Ovary (tissue), 9 donors: ENCODE measurements around the gene IGSF5. TPM values are rescaled to one million over a fixed set of nuclear protein-coding genes. Genes with fewer than 3 reads are reported as not detected.
"Not testable (repeated sequence)": the region's sequence is repeated elsewhere in the genome, so short reads cannot be mapped to it uniquely, and the experiment has no call there.

Experiments used
- DNase-seq, 5 donors: peaks; one replicate each; pipeline ENCODE4 v3.0.0-alpha.2; 2019 to 2020
- H3K27ac ChIP-seq, 2 donors: fragments of 200-600 bp; one replicate each; pipeline versions ENCODE4 v1.5.1 to v1.8.0; 2019 to 2022
- H3K27me3 ChIP-seq: fragments of 200-600 bp; one replicate; pipeline ENCODE4 v1.8.0; 2022
- H3K36me3 ChIP-seq: fragments of 200-600 bp; sonication (generic); one replicate; pipeline ENCODE4 v1.5.1; 2019
- H3K4me1 ChIP-seq: one replicate; pipeline ENCODE4 v1.8.1; 2013; ENCODE audit warnings: mild to moderate bottlenecking, moderate library complexity; ENCODE audit not compliant: insufficient read depth
- H3K4me3 ChIP-seq: fragments of 200-600 bp; sonication (generic); one replicate; pipeline ENCODE4 v1.5.1; 2017
- H3K9me3 ChIP-seq, 2 donors: fragments of 200-600 bp in 1 of 2; sonication (generic) in 1 of 2; one replicate each; pipeline versions ENCODE4 v1.5.1 to v1.8.1; 2013 to 2019; ENCODE audit warnings: mild to moderate bottlenecking in 1 of 2, moderate library complexity in 1 of 2
- CTCF ChIP-seq, 3 donors: fragments of 450-650 bp in 2 of 3; fragments of 200-600 bp in 1 of 3; IDR thresholded peaks; one replicate each; pipeline versions ENCODE4 v1.5.1 to v1.8.0; 2016 to 2022; ENCODE audit warnings: antibody characterized with exemption in 3 of 3, mild to moderate bottlenecking in 1 of 3
- EP300 ChIP-seq: sonication (generic); formaldehyde crosslinking; IDR thresholded peaks from one replicate; pipeline ENCODE4 v1.6.1; 2017; ENCODE audit warnings: antibody characterized with exemption
- POLR2A ChIP-seq: fragments of 450-650 bp; IDR thresholded peaks from one replicate; pipeline ENCODE4 v1.6.1; 2017; ENCODE audit warnings: antibody characterized with exemption, mild to moderate bottlenecking, moderate library complexity
- WGBS, 3 donors: extraction: QIAGEN DNeasy Blood & Tissue Kit in 1 of 3; methylation state at CpG; one replicate each; pipeline versions ENCODE4 v1.1.5 to v1.1.7; 2013 to 2017; 5-methylcytosine and 5-hydroxymethylcytosine counted together
- intact Hi-C, 4 donors: fragments of 100-400 bp; cut with DNase I; formaldehyde crosslinking; loops; one replicate each; pipeline versions ENCODE4 v1.11.0 to v1.15.1; 2022 to 2023
- polyA plus RNA-seq, 2 donors: library from polyadenylated mRNA; stranded (reverse); fragments of 200-250 nt in 1 of 2; fragments of 350-450 nt in 1 of 2; fragmentation: Illumina TruSeq in 1 of 2; extraction: RNeasy Lipid Tissue Mini Kit (QIAGEN cat#74804) in 1 of 2; gene quantifications; one replicate each; pipeline ENCODE4 v1.2.3, GENCODE V29; 2013 to 2014
- total RNA-seq, 7 donors: library from RNA; depleted of rRNA in 2 of 7; stranded (reverse); fragments of >200 nt in 2 of 7; fragmentation: NEBNext Ultra II Directional in 3 of 7; extraction: Animal tissue kit (Norgen Biotek cat#: 25700) in 3 of 7; gene quantifications; one replicate each; pipeline versions ENCODE4 v1.1.0 to v1.2.4, GENCODE V29; 2016 to 2023
- donor health status: DM: no; HTN: no; CAD: no; lungs with moderate emphysema.
- donor health status: DM: no; HTN: no; CAD: no.
- donor health status: Bipolar disorder and iron deficiency.
- donor health status: DM: yes; HTN: yes; CAD: no.
- donor health status: DM: no; HTN: no; CAD: no.
- donor health status: DM: yes; HTN: yes; CAD: no.

IGSF5 gene
- total and polyA plus RNA-seq, 9 donors: 0.16 to 0.72 (median 0.45) TPM; not detected in 2

- WGBS, 3 donors: 85 to 88% (median 87%) methylated on average over 15 of the region's 15 CpGs
These were observed 7.5 kb upstream of the IGSF5 start for GRCh38 chr21:39737376-39738000.

GRCh38 chr21:39738566-39738965 is 6.4 kb upstream of the IGSF5 start:
- WGBS, 3 donors: 67 to 72% (median 69%) methylated on average over 6 of the region's 6 CpGs

More at GRCh38 chr21:39737376-39738000, 7.5 kb upstream of the IGSF5 start:
- TF ChIP-seq POLR2A (no peak), EP300 (no peak), CTCF (IDR thresholded peaks at IDR 0.05) (no peak)
- no peaks in the 10 kb centered on the region for H3K36me3 ChIP-seq
- no peaks in the 10 kb centered on the region for H3K27me3 ChIP-seq
- intact Hi-C loops: no loop called here
- no peak for DNase-seq
- no peak overlapping the region for H3K27ac ChIP-seq
- H3K4me1 ChIP-seq: no peaks in the 10 kb centered on the region
- no peaks in the 10 kb centered on the region for H3K9me3 ChIP-seq
- H3K4me3 ChIP-seq: no peak overlapping the region

GRCh38 chr21:39739531-39739930 is 5.5 kb upstream of the IGSF5 start:
- H3K27ac ChIP-seq, H3K4me3 ChIP-seq, H3K9me3 ChIP-seq, intact Hi-C loops, H3K36me3 ChIP-seq, H3K4me1 ChIP-seq, H3K27me3 ChIP-seq, DNase-seq: not testable (repeated sequence)
- WGBS, 3 donors: 92 to 99% (median 93%) methylated on average over 5 of the region's 5 CpGs

More at GRCh38 chr21:39738566-39738965, 6.4 kb upstream of the IGSF5 start:
- DNase-seq: no peak
- H3K27ac ChIP-seq: no peak overlapping the region
- H3K4me3 ChIP-seq: no peak overlapping the region
- TF ChIP-seq EP300 (no peak), CTCF (IDR thresholded peaks at IDR 0.05) (no peak), POLR2A (no peak)
- intact Hi-C loops: no loop called here
- no peaks in the 10 kb centered on the region for H3K27me3 ChIP-seq
- no peaks in the 10 kb centered on the region for H3K36me3 ChIP-seq
- H3K4me1 ChIP-seq: no peaks in the 10 kb centered on the region
- no peaks in the 10 kb centered on the region for H3K9me3 ChIP-seq

- H3K27ac ChIP-seq, H3K4me3 ChIP-seq, H3K27me3 ChIP-seq, intact Hi-C loops, H3K4me1 ChIP-seq, H3K9me3 ChIP-seq, H3K36me3 ChIP-seq, DNase-seq: not testable (repeated sequence)
- 68 to 81% (median 78%) methylated on average over 4 of the region's 4 CpGs for WGBS, 3 donors
These were observed 2.4 kb upstream of the IGSF5 start for GRCh38 chr21:39742561-39742960.

GRCh38 chr21:39745332-39745731 is 349 bp downstream of the IGSF5 start:
- intact Hi-C loops, H3K4me1 ChIP-seq, H3K27me3 ChIP-seq, H3K9me3 ChIP-seq, H3K4me3 ChIP-seq, H3K36me3 ChIP-seq, H3K27ac ChIP-seq, DNase-seq: not testable (repeated sequence)
- WGBS, 3 donors: 91 to 94% (median 93%) methylated on average over 8 of the region's 8 CpGs

- Histone ChIP-seq H3K4me3 (no peak overlapping the region), H3K36me3 (no peaks in the 10 kb centered on the region), H3K27me3 (no peaks in the 10 kb centered on the region), H3K27ac (no peak overlapping the region), H3K9me3 (no peaks in the 10 kb centered on the region), H3K4me1 (no peaks in the 10 kb centered on the region)
- 69 to 74% (median 72%) methylated on average over 8 of the region's 8 CpGs for WGBS, 3 donors
- TF ChIP-seq CTCF (IDR thresholded peaks at IDR 0.05) (no peak), EP300 (no peak), POLR2A (no peak)
- no peak for DNase-seq
- intact Hi-C loops: no loop called here
These were observed 5.7 kb downstream of the IGSF5 start for GRCh38 chr21:39750670-39751069.
